Measurements from ENCODE around the gene CHADL.

CHADL gene

DNA sequence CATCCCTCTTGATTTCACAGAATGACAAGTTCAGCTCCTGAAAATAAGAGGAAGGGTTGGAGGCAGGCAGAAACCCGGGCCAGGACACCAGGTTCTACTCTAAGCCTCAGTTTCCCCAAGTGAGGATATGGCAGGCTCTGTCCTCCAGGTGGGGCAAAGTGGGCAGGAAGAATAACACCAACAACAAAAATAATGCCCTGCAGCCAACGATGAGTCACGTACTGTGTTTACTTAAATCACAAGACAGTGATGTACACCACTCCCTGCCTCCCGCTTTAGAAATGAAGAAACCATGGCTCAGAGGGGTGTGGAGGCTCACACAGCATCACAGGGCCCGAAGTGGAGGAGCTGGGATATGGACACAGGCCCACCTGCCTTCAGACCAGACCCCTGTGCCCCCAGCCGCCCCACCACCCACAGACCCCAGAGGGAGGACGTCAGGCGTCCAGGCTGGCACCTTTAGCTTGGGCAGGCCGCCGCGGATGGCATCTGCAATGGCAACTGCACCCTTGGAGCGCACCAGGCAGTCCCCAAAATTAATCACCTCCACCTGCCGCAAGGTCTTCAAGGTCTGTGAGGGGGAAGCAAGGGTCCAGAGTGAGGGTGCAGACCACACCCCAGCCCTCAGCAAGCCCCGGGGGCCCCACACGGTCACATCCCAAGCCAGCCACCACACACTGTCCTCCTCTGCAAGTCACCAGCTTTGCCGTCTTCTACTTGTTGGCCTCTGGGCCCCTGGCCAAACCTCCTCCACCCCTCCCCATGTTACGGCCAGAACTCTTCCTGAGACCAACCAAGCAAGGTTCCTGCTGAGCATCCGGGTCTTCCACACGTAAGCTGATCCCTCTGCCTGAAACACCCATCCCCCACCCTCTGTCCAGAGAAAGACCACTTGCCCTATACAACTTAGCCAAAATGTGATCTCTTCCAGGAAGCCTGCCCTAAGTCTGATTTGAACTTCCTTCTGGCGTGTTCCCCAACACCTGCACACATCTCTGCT, 15.8 kb upstream of the CHADL start:
- peak; percentile 54 for DNase-seq

DNA sequence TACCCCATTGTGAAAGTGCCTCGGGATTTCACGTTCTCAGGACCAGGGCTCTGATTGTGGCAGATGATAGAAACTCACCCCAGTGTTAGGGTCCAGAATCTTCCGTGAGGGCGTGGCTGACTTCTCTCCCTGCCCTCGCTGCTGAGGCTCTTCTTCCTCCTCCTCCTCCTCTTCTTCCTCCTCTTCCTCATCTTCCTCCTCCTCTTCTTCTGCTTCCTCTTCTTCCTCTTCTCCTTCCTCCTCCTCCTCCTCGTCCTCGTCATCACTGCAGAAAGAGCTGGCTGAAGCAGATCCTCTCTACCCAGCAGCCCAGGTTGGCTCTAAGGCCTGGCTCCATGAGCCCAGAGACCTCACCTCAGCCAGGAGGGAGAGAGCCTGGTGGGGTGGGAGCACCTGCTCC, 13.5 kb upstream of the CHADL start:
- DNase-seq, result no peak

DNA sequence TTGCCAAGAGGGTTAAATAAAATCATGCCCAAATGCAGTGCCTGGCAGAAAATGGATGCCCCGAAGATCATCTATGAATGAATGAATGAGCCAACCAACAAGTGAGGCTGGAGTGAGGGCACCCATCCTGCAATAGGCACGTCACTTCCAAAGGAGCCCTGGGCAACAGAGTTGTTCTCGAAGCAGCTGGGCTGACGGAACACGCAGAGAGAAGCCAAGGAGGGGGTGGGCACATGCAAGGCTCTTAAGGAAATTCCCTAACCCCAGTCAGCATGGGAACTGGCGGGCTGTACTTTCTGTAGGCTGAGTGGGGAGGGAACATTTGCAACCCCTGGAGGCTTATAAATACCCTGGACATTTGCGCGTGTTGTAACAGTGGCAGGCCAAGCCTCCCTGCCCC, 11.6 kb upstream of the CHADL start:
- DNase-seq, result no peak

DNA sequence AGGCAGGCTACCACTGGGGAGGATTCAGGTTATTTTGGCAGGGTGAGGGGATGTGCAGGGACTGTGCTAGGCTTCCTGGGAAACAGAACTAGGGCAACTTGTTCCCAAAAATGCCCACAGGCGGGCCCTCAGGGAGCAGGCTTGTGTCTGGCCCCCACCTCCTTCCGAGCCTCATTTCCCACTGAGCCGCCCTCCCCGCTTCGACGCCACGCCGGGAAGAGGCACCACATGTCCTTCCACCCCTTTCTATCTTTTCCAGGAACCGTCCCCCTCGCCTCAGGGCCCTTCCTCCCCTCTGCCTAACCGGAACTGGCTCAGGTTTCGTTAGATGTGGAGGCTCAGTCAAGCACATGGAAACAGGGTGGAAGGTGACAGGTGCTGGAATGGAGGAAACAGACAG, 9.4 kb upstream of the CHADL start:
- no peak for DNase-seq

DNA sequence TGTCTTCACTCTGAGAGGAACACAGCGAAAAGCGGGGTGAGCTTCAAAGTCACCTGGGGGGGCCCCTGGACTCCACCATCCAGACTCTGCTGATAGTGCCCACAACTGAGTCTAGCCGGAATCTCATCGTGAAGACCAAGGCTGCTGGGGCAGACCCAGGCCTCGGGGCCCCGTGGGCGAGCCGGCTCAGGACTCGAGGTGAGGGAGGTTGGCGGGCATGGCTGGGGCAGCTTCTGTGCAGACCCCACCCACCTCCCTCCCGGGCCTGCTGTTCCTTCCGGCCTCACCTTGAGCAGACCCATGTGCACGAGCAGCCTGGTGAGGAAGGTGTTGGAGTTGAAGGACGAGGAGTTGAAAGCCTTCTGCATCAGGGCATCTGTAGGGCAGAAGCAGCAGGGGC, 8.7 kb upstream of the CHADL start:
- DNase-seq, result no peak

DNA sequence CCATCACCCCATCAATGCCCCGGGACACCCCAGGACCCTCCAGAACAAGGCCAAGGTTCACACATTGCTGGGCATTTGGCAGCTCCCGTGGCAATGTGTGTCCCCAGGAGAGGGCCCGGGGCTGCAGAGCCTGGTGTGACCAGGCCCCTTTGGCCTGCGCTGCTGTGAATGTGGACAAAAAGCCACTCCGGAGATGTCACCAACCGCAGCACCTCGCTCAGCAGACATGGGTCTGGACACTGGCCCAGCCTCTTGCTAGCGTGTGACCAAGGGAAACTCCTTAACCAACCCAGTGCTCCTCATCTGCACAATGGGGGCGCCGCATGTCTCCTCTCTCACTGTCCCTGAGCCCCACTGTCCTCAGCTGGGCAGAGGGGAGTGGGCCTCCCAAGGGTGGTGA, 8.0 kb upstream of the CHADL start:
- DNase-seq, result no peak

DNA sequence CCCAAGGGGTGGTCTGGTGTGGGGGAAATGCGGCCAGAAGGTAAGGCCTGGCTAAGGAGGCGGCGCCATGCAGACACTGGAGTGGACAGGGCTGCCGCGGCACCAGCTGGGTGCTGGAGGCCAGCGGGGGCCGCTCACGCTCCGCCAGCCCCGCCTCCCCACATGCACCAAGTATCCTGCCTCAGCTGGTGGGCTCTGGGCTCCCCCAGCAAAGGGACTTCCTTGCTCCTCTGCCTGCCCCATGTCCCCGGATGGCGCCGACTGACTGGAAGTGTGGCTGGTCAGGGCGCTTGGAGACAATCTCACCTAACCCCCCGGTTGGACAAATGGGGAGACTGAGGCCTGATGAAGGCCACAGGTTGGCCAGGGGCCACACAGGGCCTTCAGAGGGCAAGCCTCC, 7.6 kb upstream of the CHADL start:
- no peak for DNase-seq

DNA sequence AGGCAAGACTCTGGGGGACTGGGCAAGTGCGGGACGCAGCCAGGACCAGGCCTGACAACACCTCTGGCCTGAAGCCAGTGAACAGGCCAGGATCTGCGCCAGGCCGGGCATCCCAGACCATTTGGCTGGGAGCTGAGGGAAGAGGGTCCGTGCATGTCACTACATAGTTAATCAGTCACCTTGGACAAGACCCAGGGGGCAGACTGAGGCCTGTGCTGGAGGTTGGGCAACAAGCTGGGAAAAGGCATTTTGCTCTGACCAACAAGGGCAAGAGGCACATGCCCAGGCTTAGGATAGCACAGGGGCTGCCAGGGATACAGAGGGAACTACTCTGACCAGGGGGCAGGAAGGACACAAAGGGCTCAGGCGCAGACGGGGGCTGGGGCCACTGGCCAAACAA, 7.0 kb upstream of the CHADL start:
- DNase-seq, result no peak

DNA sequence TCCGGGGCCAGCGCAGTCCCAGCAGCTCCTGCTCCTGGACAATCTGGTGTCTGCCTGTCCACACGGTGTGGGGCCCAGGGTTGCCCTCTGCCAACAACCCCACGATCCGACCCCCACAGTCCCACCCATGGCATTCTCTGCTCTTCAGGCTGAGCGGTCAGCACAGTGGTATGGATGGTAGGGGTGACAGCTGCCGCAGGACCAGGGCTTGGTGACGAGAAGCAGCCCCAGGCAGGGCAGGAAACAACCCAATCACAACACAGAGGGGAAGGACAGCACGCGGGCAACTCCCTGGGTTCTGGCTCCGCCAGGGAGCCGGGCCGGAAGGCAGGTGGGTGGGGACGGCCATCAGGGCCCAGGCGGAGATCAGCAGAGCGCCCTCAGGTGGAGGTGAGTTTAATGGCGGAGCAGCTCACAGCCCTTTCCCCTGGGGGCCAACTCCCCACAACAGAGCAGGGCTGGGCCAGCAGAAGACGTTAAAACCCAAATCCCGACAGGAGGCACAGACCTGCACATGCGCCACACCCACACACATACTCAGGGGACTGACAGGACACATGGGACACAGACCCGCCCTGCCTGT, 5.3 kb upstream of the CHADL start:
- no peak for DNase-seq

DNA sequence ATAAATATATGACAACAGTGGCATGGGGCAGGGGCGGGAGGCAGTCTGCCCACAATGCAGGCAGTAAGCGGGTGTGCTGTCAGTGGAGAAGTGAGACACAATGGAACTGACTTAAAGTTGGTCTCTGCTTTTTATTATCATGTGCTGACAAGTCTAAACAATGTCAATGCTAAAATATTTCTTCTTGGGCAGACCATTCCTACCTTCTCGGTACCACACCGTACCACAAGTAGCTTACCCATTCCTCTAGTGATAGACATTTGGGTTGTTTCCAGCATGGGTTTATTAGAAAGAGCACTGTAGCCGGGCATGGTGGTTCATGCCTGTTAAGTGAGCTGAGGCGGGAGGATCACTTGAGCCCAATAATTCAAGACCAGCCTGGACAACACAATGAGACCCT, 2.6 kb upstream of the CHADL start:
- no peak for DNase-seq

DNA sequence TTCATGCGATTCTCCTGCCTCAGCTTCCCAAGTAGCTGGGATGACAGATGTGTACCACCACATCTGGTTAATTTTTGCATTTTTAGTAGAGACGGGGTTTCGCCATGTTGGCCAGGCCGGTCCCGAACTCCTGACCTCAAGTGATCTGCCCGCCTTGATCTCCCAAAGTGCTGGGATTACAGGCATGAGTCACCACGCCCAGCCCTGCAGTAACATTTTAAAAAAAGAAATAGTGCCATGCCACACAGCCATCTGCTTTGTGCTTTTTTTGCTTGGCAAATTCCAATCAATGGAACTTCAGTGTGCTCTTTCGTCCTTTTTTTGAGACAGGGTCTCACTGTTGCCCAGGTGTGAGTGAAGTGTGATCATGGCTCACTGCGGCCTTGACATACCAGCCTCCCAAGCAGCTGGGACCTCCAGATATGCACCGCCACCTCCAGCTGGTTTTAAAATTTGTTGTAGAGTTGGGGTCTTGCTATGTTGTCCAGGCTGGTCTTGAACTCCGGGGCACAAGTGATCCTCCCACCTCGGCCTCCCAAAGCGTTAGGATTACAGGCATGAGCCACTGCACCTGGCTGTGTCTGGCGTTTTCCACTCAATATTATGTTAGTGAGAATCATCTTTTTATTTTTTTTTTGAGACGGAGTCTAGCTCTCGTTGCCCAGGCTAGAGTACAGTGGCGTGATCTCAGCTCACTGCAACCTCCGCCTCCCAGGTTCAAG, 1.8 kb upstream of the CHADL start:
- DNase-seq, result no peak

DNA sequence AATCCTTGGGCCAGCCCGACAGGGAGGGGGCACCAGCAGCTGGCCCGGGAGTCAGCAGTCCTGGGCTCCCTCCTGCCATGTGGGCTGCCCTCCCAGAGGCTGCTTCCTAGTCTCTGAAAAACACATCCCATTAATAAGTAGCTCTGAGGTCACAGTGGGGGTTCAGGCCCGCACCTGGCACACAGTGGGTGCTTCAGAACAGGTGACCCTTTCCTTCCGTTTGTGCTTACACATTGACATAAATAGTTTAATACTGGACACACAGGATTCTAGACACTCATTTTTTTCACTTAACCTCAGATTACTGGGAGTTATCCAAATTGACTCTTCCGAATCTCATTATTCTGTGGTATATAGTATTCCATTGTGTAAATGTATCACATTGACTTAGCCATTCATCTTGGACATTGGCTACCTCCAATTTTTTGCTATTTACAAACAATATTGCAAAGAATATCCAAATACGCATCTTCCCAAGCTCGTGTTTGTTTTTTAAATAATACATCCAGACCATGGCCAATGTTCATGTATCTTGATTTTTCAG, 474 bp upstream of the CHADL start:
- no peak for DNase-seq

DNA sequence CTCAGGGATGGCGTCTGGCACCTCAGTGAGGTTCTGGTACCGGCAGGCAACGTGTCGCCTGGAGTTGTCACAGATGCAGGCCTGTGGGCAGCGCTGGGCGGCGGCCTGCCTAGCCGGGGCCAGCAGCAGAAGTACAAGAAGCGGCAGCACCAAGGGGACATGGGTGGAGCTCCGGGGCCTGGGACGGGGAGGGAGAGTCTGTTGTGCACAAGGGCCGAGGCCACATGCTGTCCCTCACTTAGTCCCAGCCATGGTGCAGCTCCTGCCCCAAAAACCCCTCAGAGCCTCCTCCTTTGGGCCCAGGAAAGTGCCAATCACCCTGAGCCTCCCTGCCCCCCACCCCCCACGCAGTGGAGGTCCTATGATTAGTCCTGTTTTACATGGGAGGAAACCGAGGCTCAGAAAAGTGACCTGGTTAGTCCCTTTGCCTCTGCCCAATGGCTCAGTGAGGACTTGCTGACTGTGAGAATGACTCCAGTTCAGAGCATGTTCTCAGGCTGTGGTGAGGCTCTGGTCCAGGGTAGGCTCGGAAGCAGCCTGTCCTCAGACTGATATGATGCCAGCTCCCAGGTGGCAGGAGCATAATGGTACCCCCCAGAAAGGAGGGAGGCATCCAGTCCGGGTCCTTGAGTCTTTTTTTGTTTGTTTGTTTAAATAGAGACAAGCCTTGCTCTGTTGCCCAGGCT, 1.1 kb downstream of the CHADL start:
- DNase-seq, result no peak

DNA sequence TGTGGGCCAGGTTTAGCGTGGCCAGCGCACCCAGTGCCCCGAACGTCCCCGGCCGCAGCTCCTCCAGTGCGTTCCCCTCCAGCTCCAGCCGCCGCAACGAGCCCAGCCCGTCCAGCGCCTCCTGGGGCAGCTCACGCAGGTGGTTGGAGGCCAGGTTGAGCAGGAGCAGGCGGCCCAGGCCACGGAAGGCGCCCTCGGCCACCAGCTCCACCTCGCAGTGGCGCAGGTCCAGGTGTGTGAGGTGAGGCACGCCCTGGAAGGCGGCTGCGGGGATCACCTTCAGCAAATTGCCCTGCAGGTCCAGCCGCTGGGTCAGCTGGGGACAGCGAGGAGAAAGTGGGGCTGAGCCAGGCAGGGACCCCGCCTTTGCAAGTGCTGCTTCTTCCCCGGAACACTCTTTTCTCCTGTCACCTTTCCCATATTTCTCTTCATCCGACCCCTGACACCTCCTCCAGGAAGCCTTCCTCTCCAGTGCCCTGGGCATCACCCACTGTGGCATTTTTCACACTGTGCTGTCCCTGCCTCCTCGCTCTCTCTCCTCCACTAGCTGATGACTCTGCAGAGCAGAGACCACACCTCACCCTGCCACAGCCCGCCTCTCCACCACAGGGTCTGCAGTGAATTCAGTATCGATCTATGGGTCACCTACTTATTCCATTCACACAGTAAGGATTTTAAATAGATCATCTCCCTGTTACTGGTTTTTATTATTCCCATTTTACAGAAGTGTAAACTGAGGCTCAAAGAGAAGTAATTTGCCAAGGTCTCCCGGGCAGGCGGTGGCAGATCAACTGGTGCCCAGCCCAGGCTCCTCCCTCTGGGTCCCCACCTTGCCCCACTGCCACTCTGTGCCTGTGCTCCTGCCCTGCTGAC, 1.9 kb downstream of the CHADL start:
- no peak for DNase-seq

DNA sequence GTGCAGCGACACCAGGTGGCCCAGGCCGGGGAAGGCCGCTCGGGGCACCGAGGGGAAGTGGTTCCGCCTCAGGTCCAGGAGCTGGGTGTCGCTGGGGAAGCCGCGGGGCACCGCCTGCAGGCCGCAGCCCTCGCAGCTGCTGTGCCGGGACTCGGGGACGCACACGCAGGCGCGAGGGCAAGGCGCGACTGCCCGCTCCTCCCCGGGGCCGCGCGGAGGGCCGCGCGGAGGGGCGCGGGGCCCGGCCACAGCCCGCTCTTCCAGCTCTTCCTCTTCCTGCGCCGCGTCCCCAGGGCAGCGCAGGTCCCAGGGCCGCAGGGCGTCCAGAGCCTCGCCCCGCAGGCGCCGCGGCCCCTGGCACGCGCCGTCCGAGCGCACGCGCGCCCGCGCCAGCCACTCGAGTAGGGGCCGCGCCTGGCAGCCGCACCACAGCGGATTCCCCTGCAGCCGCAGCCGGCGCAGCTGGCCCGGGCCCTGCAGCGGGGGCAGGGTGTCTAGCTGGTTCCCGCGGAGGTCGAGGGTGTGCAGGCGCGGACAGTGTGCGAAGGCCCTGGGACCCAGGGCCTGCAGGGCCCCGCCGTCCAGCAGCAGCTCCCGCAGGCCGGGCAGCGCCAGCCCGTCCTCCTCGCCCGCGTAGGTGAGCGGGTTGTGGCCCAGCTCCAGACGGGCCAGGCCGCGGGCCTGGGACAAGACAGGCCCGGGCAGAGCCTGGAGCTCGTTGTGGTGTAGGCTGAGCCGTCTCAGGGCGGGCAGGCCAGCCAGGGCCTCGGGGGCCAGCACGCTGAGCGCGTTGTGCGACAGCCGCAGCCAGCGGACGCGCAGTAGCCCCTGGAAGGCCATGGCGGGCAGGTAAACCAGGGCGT, 2.8 kb downstream of the CHADL start:
- DNase-seq, result peak; percentile 90

DNA sequence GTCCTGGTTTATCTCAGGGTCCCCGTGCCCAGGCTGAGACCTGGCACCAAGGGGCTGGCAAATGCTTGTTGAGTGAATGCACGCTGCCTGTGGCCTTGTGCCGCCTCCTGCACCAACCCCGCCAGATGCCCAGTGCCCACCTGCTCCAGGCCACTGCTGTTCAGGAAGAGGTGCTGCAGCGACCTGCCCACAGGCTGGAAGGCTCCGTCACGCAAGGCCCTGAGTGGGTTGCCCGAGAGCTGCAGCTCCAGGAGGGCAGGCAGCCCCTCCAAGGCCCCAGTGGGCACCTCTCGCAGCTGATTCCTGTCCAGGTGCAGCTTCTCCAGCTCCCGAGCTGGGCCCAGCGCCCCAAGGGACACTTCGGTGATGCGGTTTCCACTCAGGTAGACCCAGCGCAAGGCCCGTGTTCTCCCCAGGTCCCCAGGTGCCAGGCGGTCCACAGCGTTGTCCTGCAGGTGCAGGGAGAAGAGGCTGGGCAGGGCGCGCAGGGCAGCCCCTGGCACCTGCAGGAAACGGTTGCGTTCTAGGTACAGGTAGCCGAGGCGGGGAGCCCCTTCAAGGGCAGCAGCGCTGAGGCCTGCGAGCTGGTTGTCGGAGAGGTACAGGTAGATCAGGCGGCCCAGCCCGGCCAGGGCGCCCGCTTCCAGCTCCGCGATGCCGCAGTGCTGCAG, 3.6 kb downstream of the CHADL start:
- no peak for DNase-seq

DNA sequence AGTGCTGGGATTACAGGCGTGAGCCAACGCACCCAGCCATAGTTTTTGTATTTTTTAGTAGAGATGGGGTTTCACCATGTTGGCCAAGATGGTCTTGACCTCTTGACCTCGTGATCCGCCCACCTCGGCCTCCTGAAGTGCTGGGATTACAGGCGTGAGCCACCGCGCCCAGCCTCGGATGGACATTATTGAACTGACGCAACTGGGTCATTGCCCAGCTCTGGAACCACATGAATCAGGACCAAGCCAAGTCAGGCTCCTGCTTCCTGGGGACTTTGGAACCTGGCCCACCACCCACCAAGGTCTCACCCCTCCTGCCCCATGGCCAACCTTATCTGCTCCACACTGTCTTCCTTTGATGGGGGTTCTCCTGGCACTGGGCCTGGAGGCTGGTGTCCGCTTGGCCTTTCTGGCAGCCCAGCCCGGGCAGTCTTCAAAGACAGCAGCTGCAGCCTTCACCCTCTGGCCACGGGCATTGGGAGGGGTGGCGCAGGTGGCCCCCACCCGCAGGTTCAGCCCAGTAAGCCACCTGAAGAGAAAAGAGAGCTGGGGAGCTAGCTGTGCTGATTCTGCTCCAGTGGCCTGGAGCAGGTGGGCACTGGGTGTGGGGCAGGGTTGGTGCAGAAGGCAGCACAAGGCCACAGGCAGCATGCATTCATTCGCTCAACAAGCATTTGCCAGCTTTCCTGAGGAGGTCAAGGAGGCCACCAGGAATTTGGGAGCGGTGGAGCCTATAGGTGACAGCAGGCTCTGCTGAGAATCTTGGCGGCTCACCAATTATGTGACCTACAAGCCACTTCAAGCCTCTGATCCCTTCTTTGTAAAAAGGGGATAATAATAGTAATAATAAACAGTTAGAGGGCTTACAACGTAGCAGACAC, 5.7 kb downstream of the CHADL start:
- DNase-seq, result no peak

DNA sequence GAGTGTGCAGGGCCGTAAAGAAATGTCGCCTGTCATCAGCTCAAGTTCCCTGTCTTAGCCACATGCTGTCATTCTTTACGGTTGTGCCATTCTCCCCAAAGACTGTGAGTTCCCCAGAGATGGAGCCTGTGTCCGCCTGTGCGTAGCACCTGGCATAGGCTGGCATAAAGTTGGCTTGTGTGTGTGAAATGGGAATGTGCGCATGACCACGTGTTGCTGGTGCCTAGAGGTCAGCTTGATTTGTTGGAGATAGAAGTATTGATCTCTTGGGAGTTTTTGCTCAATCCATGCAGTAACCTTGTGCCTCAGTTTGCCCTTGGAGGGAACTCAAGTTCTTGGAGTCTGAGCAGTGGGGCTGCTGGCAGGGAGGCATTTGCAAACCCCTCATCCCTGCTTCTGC, 9.4 kb downstream of the CHADL start:
- DNase-seq, result peak; percentile 45

DNA sequence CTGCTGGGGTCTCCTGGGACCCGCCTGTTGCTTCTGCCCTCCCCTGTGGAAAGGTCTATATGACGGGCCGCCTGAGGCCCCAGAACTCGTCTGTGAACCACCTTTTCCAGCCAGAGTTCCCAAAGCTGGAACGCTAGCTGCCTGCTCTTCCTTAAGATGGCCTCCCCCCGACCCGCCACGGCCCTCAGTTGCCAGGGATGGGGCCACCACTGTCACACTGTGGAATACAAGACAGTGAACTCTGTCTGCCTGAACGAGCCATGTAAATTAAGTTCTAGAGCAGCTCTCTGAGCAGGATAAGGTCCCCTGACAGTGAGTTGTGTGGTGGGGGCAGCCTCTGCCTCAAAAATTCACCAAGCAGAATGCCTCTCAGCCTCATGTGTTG, 10.3 kb downstream of the CHADL start:
- DNase-seq, result no peak
